Measurements from ENCODE around the gene AATF.

DNA sequence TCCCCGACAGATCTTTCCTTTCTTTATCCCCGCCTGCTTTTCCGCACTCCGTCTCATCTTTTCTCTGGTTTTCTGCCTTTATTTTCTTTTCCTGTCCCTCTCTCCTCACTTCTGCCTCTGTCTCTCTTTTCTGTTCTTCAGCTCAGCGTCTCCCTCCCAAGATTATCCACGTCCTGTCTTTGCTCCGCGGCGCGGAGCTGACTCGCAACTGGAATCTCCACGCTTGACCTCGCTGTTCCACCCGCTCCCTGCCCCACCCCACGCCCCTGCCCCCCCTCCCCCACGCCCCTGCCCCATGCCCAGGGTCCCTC is 16.4 kb upstream of the AATF start:
- TF ChIP-seq, protein P1, sequence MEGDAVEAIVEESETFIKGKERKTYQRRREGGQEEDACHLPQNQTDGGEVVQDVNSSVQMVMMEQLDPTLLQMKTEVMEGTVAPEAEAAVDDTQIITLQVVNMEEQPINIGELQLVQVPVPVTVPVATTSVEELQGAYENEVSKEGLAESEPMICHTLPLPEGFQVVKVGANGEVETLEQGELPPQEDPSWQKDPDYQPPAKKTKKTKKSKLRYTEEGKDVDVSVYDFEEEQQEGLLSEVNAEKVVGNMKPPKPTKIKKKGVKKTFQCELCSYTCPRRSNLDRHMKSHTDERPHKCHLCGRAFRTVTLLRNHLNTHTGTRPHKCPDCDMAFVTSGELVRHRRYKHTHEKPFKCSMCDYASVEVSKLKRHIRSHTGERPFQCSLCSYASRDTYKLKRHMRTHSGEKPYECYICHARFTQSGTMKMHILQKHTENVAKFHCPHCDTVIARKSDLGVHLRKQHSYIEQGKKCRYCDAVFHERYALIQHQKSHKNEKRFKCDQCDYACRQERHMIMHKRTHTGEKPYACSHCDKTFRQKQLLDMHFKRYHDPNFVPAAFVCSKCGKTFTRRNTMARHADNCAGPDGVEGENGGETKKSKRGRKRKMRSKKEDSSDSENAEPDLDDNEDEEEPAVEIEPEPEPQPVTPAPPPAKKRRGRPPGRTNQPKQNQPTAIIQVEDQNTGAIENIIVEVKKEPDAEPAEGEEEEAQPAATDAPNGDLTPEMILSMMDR (IDR thresholded peaks at IDR 0.05; ENCODE audit: low read length): no peak
- no peak for TF ChIP-seq EZH2 (IDR thresholded peaks at IDR 0.05; ENCODE audit: borderline replicate concordance, low read length)
